HEK293T (cell line): ENCODE data around the gene MTA1.

ENCODE experiments used
- BHLHE40 ChIP-seq: fragments of 450-650 bp; IDR thresholded peaks from 2 replicates; pipeline ENCODE4 v1.6.1; 2016; ENCODE audit warnings: mild to moderate bottlenecking, moderate library complexity, borderline replicate concordance
- CTBP1 ChIP-seq: fragments of 450-650 bp; IDR thresholded peaks from 2 replicates; pipeline ENCODE4 v1.6.1; 2016; ENCODE audit warnings: borderline replicate concordance
- L3MBTL2 ChIP-seq: fragments of 450-650 bp; conservative IDR thresholded peaks from 2 replicates; pipeline ENCODE4 v1.6.1; 2016; ENCODE audit warnings: mild to moderate bottlenecking
- LEF1 ChIP-seq: fragments of 450-650 bp; IDR thresholded peaks from 2 replicates; pipeline ENCODE4 v1.6.1; 2017; ENCODE audit warnings: mild to moderate bottlenecking, borderline replicate concordance

DNA sequence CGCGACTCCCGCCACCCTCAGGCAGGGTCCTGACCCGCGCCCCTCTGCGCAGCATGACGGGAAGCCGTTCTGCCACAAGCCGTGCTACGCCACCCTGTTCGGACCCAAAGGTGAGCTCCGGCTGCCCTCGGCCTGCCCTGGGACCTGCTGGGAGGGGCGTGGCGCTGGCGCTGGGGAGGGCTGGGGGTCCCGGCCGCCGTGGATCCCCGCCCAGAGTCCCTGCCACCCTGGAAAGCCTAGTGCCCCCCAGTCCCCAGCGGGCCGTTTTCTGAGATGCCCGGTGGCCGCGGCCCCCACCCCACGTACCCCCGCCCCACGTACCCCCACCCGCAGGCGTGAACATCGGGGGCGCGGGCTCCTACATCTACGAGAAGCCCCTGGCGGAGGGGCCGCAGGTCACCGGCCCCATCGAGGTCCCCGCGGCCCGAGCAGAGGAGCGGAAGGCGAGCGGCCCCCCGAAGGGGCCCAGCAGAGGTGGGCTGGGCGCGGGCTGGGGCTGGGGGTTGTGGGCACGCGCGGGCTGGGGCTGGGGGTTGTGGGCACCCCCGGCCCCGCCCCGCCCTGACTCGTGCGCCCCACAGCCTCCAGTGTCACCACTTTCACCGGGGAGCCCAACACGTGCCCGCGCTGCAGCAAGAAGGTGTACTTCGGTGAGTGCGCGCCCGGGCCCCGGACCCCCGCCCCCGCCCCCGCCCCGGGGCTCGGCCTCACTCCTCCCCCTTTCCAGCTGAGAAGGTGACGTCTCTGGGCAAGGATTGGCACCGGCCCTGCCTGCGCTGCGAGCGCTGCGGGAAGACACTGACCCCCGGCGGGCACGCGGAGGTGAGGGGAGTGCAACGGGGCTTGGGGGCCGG, 59.0 kb downstream of the MTA1 start:
- TF ChIP-seq BHLHE40 (no peak), L3MBTL2 (no peak), CTBP1 (no peak), LEF1 (no peak)
